ENCODE measurements around the gene MAD1L1. TPM values are rescaled to one million over a fixed set of nuclear protein-coding genes. Genes with fewer than 3 reads are reported as not detected.

MAD1L1 gene
- total and polyA plus RNA-seq, 2 of the 8 experiments (the other 6 are each of a cell fraction or from before 2014, with no cell fraction given), result 40.4 to 44.6 TPM

- Histone ChIP-seq H2BK15ac (ENCODE audit: low read length) (no peak overlapping the region), H3K4me1 (replicated peaks in 1 of 4; ENCODE audit: control insufficient read depth in 3 of 4, insufficient read depth in 4 of 4, low read length in 3 of 4) (no peaks in the 10 kb centered on the region; a peak in 1 of 7 replicates), H3K27me3 (replicated peaks in 1 of 4; ENCODE audit: control insufficient read depth in 3 of 4, extremely low read depth in 1 of 4, insufficient read depth in 3 of 4, low read length in 3 of 4) (no peaks in the 10 kb centered on the region), H4K5ac (ENCODE audit: insufficient read length, low read depth, low read length) (no peak overlapping the region), H4K91ac (replicated peaks; ENCODE audit: insufficient read length, low read length) (no peak overlapping the region), H2BK5ac (ENCODE audit: low read depth, low read length) (peak overlapping the region; percentile 66; the same call in 1 of the 2 replicates), H2AFZ (ENCODE audit: low read length) (no peak overlapping the region), H2BK20ac (ENCODE audit: low read length) (no peak overlapping the region), H4K8ac (ENCODE audit: extremely low read depth, insufficient read depth, low read length) (no peak overlapping the region), H3K23ac (ENCODE audit: insufficient read length) (no peak overlapping the region), H3K79me1 (ENCODE audit: low read depth, low read length) (peaks cover 2% of the 10 kb centered on the region), H3K79me2 (ENCODE audit: control insufficient read depth in 1 of 2, insufficient read depth in 2 of 2, low read length in 2 of 2) (peaks cover 0 to 3% of the 10 kb centered on the region in 2 experiments; a peak in 1 of 4 replicates), H3K4me2 (ENCODE audit: insufficient read depth in 1 of 2, low read depth in 2 of 2, low read length in 2 of 2) (no peak overlapping the region), H3K4me3 (ENCODE audit: extremely low read depth in 1 of 4, insufficient read depth in 2 of 4, low read depth in 3 of 4, low read length in 4 of 4) (no peak overlapping the region), H3K27ac (ENCODE audit: low read depth, low read length) (no peak overlapping the region), H2BK12ac (ENCODE audit: low read depth, low read length) (no peak overlapping the region), H3K9me3 (ENCODE audit: insufficient read depth in 2 of 2, low read depth in 1 of 2, low read length in 1 of 2) (no peaks in the 10 kb centered on the region), H3K23me2 (ENCODE audit: low read depth, low read length) (no peaks in the 10 kb centered on the region), H3K56ac (replicated peaks; ENCODE audit: insufficient read length, low read depth, low read length) (no peak overlapping the region), H2AK5ac (ENCODE audit: low read depth, low read length) (no peak overlapping the region), H2BK120ac (replicated peaks; ENCODE audit: low read depth, low read length) (no peak overlapping the region), H4K20me1 (replicated peaks in 1 of 2; ENCODE audit: control insufficient read depth in 1 of 2, insufficient read depth in 2 of 2, low read length in 2 of 2) (peaks cover 0 to 5% of the 10 kb centered on the region in 2 experiments), H3K9ac (replicated peaks in 1 of 4; ENCODE audit: extremely low read depth in 1 of 4, low read depth in 3 of 4, low read length in 3 of 4) (no peak overlapping the region), H3K36me3 (ENCODE audit: control insufficient read depth in 2 of 4, insufficient read depth in 4 of 4, low read length in 3 of 4) (no peaks in the 10 kb centered on the region), H3K4ac (replicated peaks; ENCODE audit: insufficient read length, low read depth, low read length) (no peak overlapping the region), H3K14ac (ENCODE audit: insufficient read length) (no peak overlapping the region), H3K18ac (ENCODE audit: extremely low read depth, low read length) (no peak overlapping the region)
- ChIA-PET CTCF (ENCODE audit: partially characterized antibody) (interaction anchor here (1.1 kb wide), 1 partner anchor 86 kb away, joined by 3 read pairs; no protein-coding TSS in a partner anchor), POLR2A (ENCODE audit: partially characterized antibody) (no interaction called here)
- WGBS, 2 experiments (ENCODE audit: extremely low coverage in 1 of 2, insufficient coverage in 1 of 2, insufficient read length in 1 of 2, insufficient replicate concordance in 2 of 2, low coverage in 1 of 2, low lambda C conversion rate in 2 of 2, missing lambda C conversion rate in 1 of 2), result 100% methylated on average over 4 of the region's 10 CpGs; no CpG with 5 or more reads in 1 of the 2 experiments
- FAIRE-seq, result no peak
- DNase-seq (ENCODE audit: low read depth in 1 of 2, low spot score in 2 of 2), result no peak
- TF ChIP-seq SIX5 (IDR thresholded peaks at IDR 0.05; ENCODE audit: low read depth, low read length), result no peak
- TF ChIP-seq, protein P1, sequence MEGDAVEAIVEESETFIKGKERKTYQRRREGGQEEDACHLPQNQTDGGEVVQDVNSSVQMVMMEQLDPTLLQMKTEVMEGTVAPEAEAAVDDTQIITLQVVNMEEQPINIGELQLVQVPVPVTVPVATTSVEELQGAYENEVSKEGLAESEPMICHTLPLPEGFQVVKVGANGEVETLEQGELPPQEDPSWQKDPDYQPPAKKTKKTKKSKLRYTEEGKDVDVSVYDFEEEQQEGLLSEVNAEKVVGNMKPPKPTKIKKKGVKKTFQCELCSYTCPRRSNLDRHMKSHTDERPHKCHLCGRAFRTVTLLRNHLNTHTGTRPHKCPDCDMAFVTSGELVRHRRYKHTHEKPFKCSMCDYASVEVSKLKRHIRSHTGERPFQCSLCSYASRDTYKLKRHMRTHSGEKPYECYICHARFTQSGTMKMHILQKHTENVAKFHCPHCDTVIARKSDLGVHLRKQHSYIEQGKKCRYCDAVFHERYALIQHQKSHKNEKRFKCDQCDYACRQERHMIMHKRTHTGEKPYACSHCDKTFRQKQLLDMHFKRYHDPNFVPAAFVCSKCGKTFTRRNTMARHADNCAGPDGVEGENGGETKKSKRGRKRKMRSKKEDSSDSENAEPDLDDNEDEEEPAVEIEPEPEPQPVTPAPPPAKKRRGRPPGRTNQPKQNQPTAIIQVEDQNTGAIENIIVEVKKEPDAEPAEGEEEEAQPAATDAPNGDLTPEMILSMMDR (IDR thresholded peaks at IDR 0.05; ENCODE audit: control extremely low read depth in 1 of 3, insufficient read depth in 1 of 3, low read depth in 1 of 3, low read length in 3 of 3), result no peak
- no peak for TF ChIP-seq SIN3A (conservative IDR thresholded peaks at IDR 0.05 in 1 of 2, IDR thresholded peaks at IDR 0.05 in 1 of 2; ENCODE audit: low read depth in 1 of 2, low read length in 2 of 2)
- TF ChIP-seq EGR1 (IDR thresholded peaks at IDR 0.05; ENCODE audit: borderline replicate concordance, low read depth, low read length), result no peak
- TF ChIP-seq CTBP2 (IDR thresholded peaks at IDR 0.05; ENCODE audit: borderline replicate concordance, insufficient read depth, insufficient read length, low read length), result no peak
- no peak for TF ChIP-seq JUND (IDR thresholded peaks at IDR 0.05; ENCODE audit: low read length)
- no peak for TF ChIP-seq SIRT6 (IDR thresholded peaks at IDR 0.05; ENCODE audit: low read length)
- TF ChIP-seq POLR2AphosphoS5 (IDR thresholded peaks at IDR 0.05; ENCODE audit: low read depth, low read length), result no peak
- TF ChIP-seq RBBP5 (IDR thresholded peaks at IDR 0.05; ENCODE audit: borderline replicate concordance, low read depth, low read length), result no peak
- TF ChIP-seq ASH2L (IDR thresholded peaks at IDR 0.05; ENCODE audit: low read length), result no peak
- TF ChIP-seq FOSL1 (IDR thresholded peaks at IDR 0.05; ENCODE audit: insufficient read depth, low read depth, low read length), result no peak
- TF ChIP-seq TBP (IDR thresholded peaks at IDR 0.05; ENCODE audit: low read depth, low read length), result no peak
- TF ChIP-seq GABPA (IDR thresholded peaks at IDR 0.05; ENCODE audit: borderline replicate concordance, insufficient read depth, low read length), result no peak
Observed at GRCh38 chr7:2019461-2019710, 213.4 kb downstream of the MAD1L1 start.
